Measurements from ENCODE around the gene ASGR2. TPM values are rescaled to one million over a fixed set of nuclear protein-coding genes. Genes with fewer than 3 reads are reported as not detected.

The ASGR2 gene
- total and polyA plus RNA-seq, 2 of the 13 experiments (the other 11 are each of a cell fraction or from before 2014, with no cell fraction given), result 320 to 754 TPM

DNA sequence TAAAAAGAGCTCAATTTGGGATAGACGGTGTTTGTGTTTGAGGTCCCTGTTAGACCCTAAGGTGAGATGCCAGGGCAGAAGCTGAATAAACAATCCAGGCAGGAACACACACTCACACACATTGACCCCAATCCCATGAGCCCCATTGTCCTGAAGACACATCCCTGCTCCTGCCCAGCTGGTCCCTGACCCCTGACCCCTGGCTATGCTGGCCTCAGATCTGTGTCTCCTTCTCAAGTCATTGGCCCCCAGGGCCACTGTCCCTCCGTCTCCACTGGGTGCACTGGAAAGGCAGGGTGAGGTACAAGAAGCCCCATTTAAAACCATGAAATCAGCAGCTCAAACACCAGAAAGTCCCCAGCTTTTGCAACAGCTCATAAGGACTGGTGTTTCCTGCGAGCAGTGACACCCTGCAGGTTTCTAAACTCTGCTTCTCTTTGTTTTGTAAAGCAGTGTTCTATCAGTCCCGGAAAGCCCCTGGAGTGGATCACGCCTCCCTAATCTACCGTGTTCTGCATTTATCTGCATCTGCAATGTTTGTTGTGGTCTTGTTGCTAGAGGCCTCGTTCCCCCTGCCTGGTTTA lies 18.0 kb upstream of the ASGR2 start (continued):
- TF ChIP-seq ZSCAN25 (CRISPR knock-in tag; IDR thresholded peaks at IDR 0.05) (peak; percentile 66), SALL2 (CRISPR knock-in tag; IDR thresholded peaks at IDR 0.05) (no peak), HNF4A (CRISPR knock-in tag; IDR thresholded peaks at IDR 0.05) (peak; percentile 61), ZFYVE20 (CRISPR knock-in tag; IDR thresholded peaks at IDR 0.05; ENCODE audit: borderline replicate concordance, low read depth) (no peak), ZSCAN9 (CRISPR knock-in tag; IDR thresholded peaks at IDR 0.05; ENCODE audit: borderline replicate concordance) (no peak), NR2C2 (CRISPR knock-in tag; IDR thresholded peaks at IDR 0.05; ENCODE audit: borderline replicate concordance) (peak; percentile 89), RXRB (CRISPR knock-in tag; IDR thresholded peaks at IDR 0.05; ENCODE audit: borderline replicate concordance) (peak; percentile 51; the same call in 1 of the 2 replicates), FOXA1 (IDR thresholded peaks at IDR 0.05) (no peak), FOXA1 (CRISPR knock-in tag; IDR thresholded peaks at IDR 0.05) (no peak), HNF4G (IDR thresholded peaks at IDR 0.05; ENCODE audit: borderline replicate concordance, low read depth, low read length) (peak; percentile 61), HNF4G (CRISPR knock-in tag; IDR thresholded peaks at IDR 0.05; ENCODE audit: borderline replicate concordance, low read depth) (no peak), ZNF616 (CRISPR knock-in tag; IDR thresholded peaks at IDR 0.05; ENCODE audit: low read depth) (no peak), ZFP36L2 (CRISPR knock-in tag; IDR thresholded peaks at IDR 0.05) (no peak), ZSCAN21 (CRISPR knock-in tag; IDR thresholded peaks at IDR 0.05; ENCODE audit: borderline replicate concordance) (no peak), GTF2F1 (IDR thresholded peaks at IDR 0.05; ENCODE audit: low read length) (no peak), ZNF451 (CRISPR knock-in tag; IDR thresholded peaks at IDR 0.05) (no peak), SAP130 (CRISPR knock-in tag; IDR thresholded peaks at IDR 0.05; ENCODE audit: low read depth) (peak; percentile 49), MAZ (IDR thresholded peaks at IDR 0.05; ENCODE audit: borderline replicate concordance, low read depth, low read length) (no peak), MAZ (CRISPR knock-in tag; IDR thresholded peaks at IDR 0.05; ENCODE audit: low read depth) (no peak), ZNF383 (CRISPR knock-in tag; IDR thresholded peaks at IDR 0.05; ENCODE audit: borderline replicate concordance) (no peak), ZNF350 (CRISPR knock-in tag; IDR thresholded peaks at IDR 0.05; ENCODE audit: borderline replicate concordance, low read depth) (no peak)
- TF ChIP-seq, protein P1, sequence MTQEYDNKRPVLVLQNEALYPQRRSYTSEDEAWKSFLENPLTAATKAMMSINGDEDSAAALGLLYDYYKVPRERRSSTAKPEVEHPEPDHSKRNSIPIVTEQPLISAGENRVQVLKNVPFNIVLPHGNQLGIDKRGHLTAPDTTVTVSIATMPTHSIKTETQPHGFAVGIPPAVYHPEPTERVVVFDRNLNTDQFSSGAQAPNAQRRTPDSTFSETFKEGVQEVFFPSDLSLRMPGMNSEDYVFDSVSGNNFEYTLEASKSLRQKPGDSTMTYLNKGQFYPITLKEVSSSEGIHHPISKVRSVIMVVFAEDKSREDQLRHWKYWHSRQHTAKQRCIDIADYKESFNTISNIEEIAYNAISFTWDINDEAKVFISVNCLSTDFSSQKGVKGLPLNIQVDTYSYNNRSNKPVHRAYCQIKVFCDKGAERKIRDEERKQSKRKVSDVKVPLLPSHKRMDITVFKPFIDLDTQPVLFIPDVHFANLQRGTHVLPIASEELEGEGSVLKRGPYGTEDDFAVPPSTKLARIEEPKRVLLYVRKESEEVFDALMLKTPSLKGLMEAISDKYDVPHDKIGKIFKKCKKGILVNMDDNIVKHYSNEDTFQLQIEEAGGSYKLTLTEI (CRISPR knock-in tag; conservative IDR thresholded peaks at IDR 0.05), result no peak
- TF ChIP-seq, protein P2, sequence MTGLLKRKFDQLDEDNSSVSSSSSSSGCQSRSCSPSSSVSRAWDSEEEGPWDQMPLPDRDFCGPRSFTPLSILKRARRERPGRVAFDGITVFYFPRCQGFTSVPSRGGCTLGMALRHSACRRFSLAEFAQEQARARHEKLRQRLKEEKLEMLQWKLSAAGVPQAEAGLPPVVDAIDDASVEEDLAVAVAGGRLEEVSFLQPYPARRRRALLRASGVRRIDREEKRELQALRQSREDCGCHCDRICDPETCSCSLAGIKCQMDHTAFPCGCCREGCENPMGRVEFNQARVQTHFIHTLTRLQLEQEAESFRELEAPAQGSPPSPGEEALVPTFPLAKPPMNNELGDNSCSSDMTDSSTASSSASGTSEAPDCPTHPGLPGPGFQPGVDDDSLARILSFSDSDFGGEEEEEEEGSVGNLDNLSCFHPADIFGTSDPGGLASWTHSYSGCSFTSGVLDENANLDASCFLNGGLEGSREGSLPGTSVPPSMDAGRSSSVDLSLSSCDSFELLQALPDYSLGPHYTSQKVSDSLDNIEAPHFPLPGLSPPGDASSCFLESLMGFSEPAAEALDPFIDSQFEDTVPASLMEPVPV (CRISPR knock-in tag; IDR thresholded peaks at IDR 0.05), result 0 out of 2 replicates have a peak, but pooled peaks have one; percentile 31
- TF ChIP-seq, protein P3, sequence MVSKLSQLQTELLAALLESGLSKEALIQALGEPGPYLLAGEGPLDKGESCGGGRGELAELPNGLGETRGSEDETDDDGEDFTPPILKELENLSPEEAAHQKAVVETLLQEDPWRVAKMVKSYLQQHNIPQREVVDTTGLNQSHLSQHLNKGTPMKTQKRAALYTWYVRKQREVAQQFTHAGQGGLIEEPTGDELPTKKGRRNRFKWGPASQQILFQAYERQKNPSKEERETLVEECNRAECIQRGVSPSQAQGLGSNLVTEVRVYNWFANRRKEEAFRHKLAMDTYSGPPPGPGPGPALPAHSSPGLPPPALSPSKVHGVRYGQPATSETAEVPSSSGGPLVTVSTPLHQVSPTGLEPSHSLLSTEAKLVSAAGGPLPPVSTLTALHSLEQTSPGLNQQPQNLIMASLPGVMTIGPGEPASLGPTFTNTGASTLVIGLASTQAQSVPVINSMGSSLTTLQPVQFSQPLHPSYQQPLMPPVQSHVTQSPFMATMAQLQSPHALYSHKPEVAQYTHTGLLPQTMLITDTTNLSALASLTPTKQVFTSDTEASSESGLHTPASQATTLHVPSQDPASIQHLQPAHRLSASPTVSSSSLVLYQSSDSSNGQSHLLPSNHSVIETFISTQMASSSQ (IDR thresholded peaks at IDR 0.05; ENCODE audit: low read depth), result no peak
- TF ChIP-seq, protein P3 (CRISPR knock-in tag; IDR thresholded peaks at IDR 0.05; ENCODE audit: borderline replicate concordance), result 0 out of 2 replicates have a peak, but pooled peaks have one; percentile 42
